Tibial nerve (tissue), 4 donors: ENCODE measurements around the gene NSD2. TPM values are rescaled to one million over a fixed set of nuclear protein-coding genes. Genes with fewer than 3 reads are reported as not detected.

Source experiments
- DNase-seq, 2 donors: peaks; one replicate each; pipeline ENCODE4 v3.0.0-alpha.2; 2019; ENCODE audit warnings: low spot score in 2 of 2
- H3K27ac ChIP-seq, 4 donors: fragments of 200-600 bp; sonication (generic) in 3 of 4; one replicate each; pipeline ENCODE4 v1.5.1; 2017 to 2019; ENCODE audit warnings: mild to moderate bottlenecking in 1 of 4
- H3K27me3 ChIP-seq, 2 donors: fragments of 200-600 bp; sonication (generic) in 1 of 2; one replicate each; pipeline versions ENCODE4 v1.5.1 to v1.6.0; 2017 to 2019
- H3K36me3 ChIP-seq, 3 donors: fragments of 200-600 bp; sonication (generic); one replicate each; pipeline ENCODE4 v1.5.1; 2018 to 2019
- H3K4me1 ChIP-seq, 4 donors: fragments of 200-600 bp; sonication (generic) in 3 of 4; one replicate each; pipeline ENCODE4 v1.5.1; 2017 to 2019
- H3K4me3 ChIP-seq, 4 donors: fragments of 200-600 bp; sonication (generic) in 3 of 4; one replicate each; pipeline ENCODE4 v1.5.1; 2017 to 2019; ENCODE audit warnings: mild to moderate bottlenecking in 1 of 4, moderate library complexity in 1 of 4
- H3K9me3 ChIP-seq, 4 donors: fragments of 200-600 bp; sonication (generic) in 3 of 4; one replicate each; pipeline ENCODE4 v1.5.1; 2017 to 2019
- EP300 ChIP-seq, 2 donors: sonication (generic); formaldehyde crosslinking; IDR thresholded peaks; one replicate each; pipeline ENCODE4 v1.6.1; 2017; ENCODE audit warnings: antibody characterized with exemption in 2 of 2, mild to moderate bottlenecking in 1 of 2
- POLR2A ChIP-seq, 2 donors: fragments of 450-650 bp; IDR thresholded peaks; one replicate each; pipeline ENCODE4 v1.6.1; 2017; ENCODE audit warnings: antibody characterized with exemption in 2 of 2, mild to moderate bottlenecking in 2 of 2, moderate library complexity in 2 of 2
- WGBS, 2 donors: methylation state at CpG; one replicate each; pipeline ENCODE4 v1.1.5; 2018; 5-methylcytosine and 5-hydroxymethylcytosine counted together
- total RNA-seq, 4 donors: library from RNA; depleted of rRNA; stranded (reverse); fragments of >200 nt; gene quantifications; one replicate each; pipeline ENCODE4 v1.1.0, GENCODE V29; 2016
- TF ChIP-seq, protein P1 (sequence below), 5 experiments: fragments of 200-600 bp in 3 of 5; fragments of 450-650 bp in 2 of 5; sonication (generic) in 3 of 5; IDR thresholded peaks; one replicate each; pipeline ENCODE4 v1.5.1; 2016 to 2019; ENCODE audit warnings: antibody characterized with exemption in 5 of 5, mild to moderate bottlenecking in 3 of 5, moderate library complexity in 2 of 5

NSD2 gene
- total RNA-seq, 4 donors from 2014 or later: 27.2 to 45.6 (median 32.2) TPM

GRCh38 chr4:1864076-1865008 lies 6.9 kb upstream of the NSD2 start:
- WGBS, 2 donors: 70 to 73% methylated on average over 15 to 16 of the region's 17 CpGs
- DNase-seq: no peak
- Histone ChIP-seq H3K4me3 (no peak overlapping the region), H3K27me3 (no peaks in the 10 kb centered on the region), H3K9me3 (no peaks in the 10 kb centered on the region), H3K36me3 (no peaks in the 10 kb centered on the region), H3K27ac (no peak overlapping the region), H3K4me1 (peaks cover 0 to 10% (median 9%) of the 10 kb centered on the region in 4 donors)
- TF ChIP-seq POLR2A (IDR thresholded peaks at IDR 0.05) (no peak), EP300 (IDR thresholded peaks at IDR 0.05) (no peak)
- TF ChIP-seq, protein P1, sequence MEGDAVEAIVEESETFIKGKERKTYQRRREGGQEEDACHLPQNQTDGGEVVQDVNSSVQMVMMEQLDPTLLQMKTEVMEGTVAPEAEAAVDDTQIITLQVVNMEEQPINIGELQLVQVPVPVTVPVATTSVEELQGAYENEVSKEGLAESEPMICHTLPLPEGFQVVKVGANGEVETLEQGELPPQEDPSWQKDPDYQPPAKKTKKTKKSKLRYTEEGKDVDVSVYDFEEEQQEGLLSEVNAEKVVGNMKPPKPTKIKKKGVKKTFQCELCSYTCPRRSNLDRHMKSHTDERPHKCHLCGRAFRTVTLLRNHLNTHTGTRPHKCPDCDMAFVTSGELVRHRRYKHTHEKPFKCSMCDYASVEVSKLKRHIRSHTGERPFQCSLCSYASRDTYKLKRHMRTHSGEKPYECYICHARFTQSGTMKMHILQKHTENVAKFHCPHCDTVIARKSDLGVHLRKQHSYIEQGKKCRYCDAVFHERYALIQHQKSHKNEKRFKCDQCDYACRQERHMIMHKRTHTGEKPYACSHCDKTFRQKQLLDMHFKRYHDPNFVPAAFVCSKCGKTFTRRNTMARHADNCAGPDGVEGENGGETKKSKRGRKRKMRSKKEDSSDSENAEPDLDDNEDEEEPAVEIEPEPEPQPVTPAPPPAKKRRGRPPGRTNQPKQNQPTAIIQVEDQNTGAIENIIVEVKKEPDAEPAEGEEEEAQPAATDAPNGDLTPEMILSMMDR (IDR thresholded peaks at IDR 0.05): no peak

GRCh38 chr4:1866189-1866661 lies 5.0 kb upstream of the NSD2 start:
- H3K4me1 ChIP-seq: peaks cover 0 to 18% (median 16%) of the 10 kb centered on the region in 4 donors
- TF ChIP-seq EP300 (IDR thresholded peaks at IDR 0.05) (no peak), POLR2A (IDR thresholded peaks at IDR 0.05) (no peak)
- TF ChIP-seq, protein P1 (IDR thresholded peaks at IDR 0.05): no peak
- H3K27me3 ChIP-seq: no peaks in the 10 kb centered on the region
- H3K4me3 ChIP-seq: no peak overlapping the region
- no peaks in the 10 kb centered on the region for H3K36me3 ChIP-seq
- 77 to 87% methylated on average over 7 of the region's 7 CpGs for whole genome bisulfite sequencing, 2 donors
- DNase-seq: no peak
- H3K27ac ChIP-seq: no peak overlapping the region
- H3K9me3 ChIP-seq: no peaks in the 10 kb centered on the region

DNA sequence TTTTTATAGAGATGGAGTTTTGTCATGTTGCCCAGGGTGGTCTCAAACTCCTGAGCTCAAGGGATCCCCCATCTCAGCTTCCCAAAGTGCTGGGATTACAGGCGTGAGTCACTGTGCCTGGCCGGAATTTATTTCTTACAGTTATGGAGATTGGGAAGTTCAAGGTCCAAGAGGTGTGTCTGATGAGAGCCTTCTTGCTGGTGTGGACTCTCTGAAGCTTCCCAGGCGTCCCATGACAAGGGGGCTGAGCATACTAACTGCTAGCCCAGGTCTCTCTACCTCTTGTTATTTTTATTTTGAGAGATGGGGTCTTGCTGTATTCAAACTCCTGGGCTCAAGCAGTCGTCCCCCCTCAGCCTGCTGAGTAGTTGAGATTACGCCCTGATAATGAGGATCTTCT lies 2.9 kb upstream of the NSD2 start:
- no peaks in the 10 kb centered on the region for H3K27me3 ChIP-seq
- DNase-seq: no peak
- no peak overlapping the region for H3K27ac ChIP-seq
- no peaks in the 10 kb centered on the region for H3K36me3 ChIP-seq
- H3K4me3 ChIP-seq: no peak overlapping the region
- H3K9me3 ChIP-seq: no peaks in the 10 kb centered on the region
- H3K4me1 ChIP-seq: peaks cover 0 to 20% (median 18%) of the 10 kb centered on the region in 4 donors
- TF ChIP-seq, protein P1 (IDR thresholded peaks at IDR 0.05): no peak
- TF ChIP-seq EP300 (IDR thresholded peaks at IDR 0.05) (no peak), POLR2A (IDR thresholded peaks at IDR 0.05) (no peak)
- 84 to 90% methylated on average over 5 of the region's 5 CpGs for WGBS, 2 donors

DNA sequence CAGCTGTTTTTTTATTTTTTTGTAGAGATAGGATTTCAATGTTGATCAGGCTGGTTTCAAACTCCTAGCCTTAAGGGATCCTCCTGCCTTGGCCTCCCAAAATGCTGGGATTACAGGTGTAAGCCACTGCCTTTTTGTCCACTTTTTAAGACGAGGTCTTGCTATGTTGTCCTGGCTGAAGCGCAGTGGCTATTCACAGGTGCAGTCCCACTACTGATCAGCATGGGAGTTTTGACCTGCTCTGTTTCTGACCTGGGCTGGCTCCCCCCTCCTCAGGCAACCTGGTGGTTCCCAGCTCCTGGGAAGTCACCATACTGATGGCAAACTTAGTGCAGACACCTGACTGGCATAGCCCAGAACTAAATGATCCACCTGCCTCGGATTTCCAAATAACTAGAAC lies 2.3 kb upstream of the NSD2 start:
- no peaks in the 10 kb centered on the region for H3K9me3 ChIP-seq
- no peak for DNase-seq
- no peaks in the 10 kb centered on the region for H3K36me3 ChIP-seq
- no peak overlapping the region for H3K4me3 ChIP-seq
- peak overlapping the region in 1 of 4 donors; percentile 100 for H3K27ac ChIP-seq
- TF ChIP-seq, protein P1 (IDR thresholded peaks at IDR 0.05): no peak
- TF ChIP-seq EP300 (IDR thresholded peaks at IDR 0.05) (no peak), POLR2A (IDR thresholded peaks at IDR 0.05) (no peak)
- WGBS, 2 donors: 91 to 98% methylated on average over 3 of the region's 3 CpGs
- no peaks in the 10 kb centered on the region for H3K27me3 ChIP-seq
- H3K4me1 ChIP-seq: peaks cover 0 to 24% (median 18%) of the 10 kb centered on the region in 4 donors
